Naive B cell (primary cell): ENCODE results near the gene DYRK3. TPM values are rescaled to one million over a fixed set of nuclear protein-coding genes. Genes with fewer than 3 reads are reported as not detected.
"Not testable (repeated sequence)": the region's sequence is repeated elsewhere in the genome, so short reads cannot be mapped to it uniquely, and the experiment has no call there.

Experiments used
- ATAC-seq, 2 donors: fragments of 150-1000 bp; cut with Tn5 transposase; 2 replicates each; pipeline ENCODE4 v1.10.0; 2021; ENCODE audit warnings: low read depth in 2 of 2, mild to moderate bottlenecking in 2 of 2, moderate library complexity in 2 of 2
- DNase-seq: peaks from one replicate; pipeline ENCODE4 v3.0.0; 2022
- H3K27ac Mint-ChIP-seq, 6 donors: one replicate each; pipeline ENCODE4 v1.8.0; 2020 to 2022; ENCODE audit warnings: mild to moderate bottlenecking in 6 of 6, mixed read lengths in 6 of 6, moderate library complexity in 5 of 6, inconsistent platforms in 2 of 6
- H3K27me3 Mint-ChIP-seq, 3 donors: one replicate each; pipeline ENCODE4 v1.8.0; 2021 to 2022; ENCODE audit warnings: mixed read lengths in 3 of 3, mild to moderate bottlenecking in 1 of 3
- H3K36me3 Mint-ChIP-seq, 2 donors: one replicate each; pipeline ENCODE4 v1.8.0; 2020 to 2022; ENCODE audit warnings: mixed read lengths in 2 of 2, inconsistent platforms in 1 of 2, mild to moderate bottlenecking in 1 of 2
- H3K4me1 Mint-ChIP-seq, 3 donors: one replicate each; pipeline ENCODE4 v1.8.0; 2020 to 2022; ENCODE audit warnings: mixed read lengths in 3 of 3, inconsistent platforms in 1 of 3, mild to moderate bottlenecking in 1 of 3, moderate library complexity in 1 of 3
- H3K4me3 Mint-ChIP-seq, 8 donors: one replicate each; pipeline ENCODE4 v1.8.0; 2020 to 2022; ENCODE audit warnings: mild to moderate bottlenecking in 8 of 8, mixed read lengths in 8 of 8, moderate library complexity in 8 of 8, inconsistent platforms in 2 of 8
- H3K9me3 Mint-ChIP-seq, 7 donors: one replicate each; pipeline ENCODE4 v1.8.0; 2020 to 2022; ENCODE audit warnings: mixed read lengths in 7 of 7, mild to moderate bottlenecking in 5 of 7, inconsistent platforms in 2 of 7, moderate library complexity in 1 of 7
- polyA plus RNA-seq, 6 donors: library from polyadenylated mRNA; unstranded; fragments of 300-500 nt; fragmentation: Illumina TruSeq; gene quantifications; one replicate each; pipeline ENCODE4 v1.2.3, GENCODE V29; 2021; ENCODE audit warnings: low read depth in 6 of 6

The DYRK3 gene
- polyA plus RNA-seq, 6 donors from 2014 or later, result not detected

DNA sequence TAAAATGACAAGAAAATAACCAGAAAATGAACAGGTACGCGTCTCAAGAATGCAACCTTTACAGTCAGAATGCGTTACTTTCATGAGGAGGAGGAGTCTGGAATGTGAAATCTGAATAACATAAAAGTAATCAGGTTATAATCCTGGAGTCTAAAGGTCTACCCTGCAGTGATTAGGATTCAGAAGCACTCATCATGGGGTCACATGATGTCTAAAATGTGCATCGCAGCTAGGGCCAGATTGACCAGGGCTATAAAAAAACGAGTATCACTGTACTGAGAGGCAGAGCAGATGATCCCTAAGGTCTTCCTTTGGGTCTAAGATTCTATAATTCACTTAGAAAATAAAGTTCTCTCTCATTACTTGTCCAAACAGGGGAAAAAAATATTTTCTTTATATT, 30.5 kb upstream of the DYRK3 start:
- Mint-ChIP-seq H3K4me3 (no peak overlapping the region), H3K36me3 (peaks cover 13 to 19% of the 10 kb centered on the region in 2 donors), H3K27ac (no peak overlapping the region), H3K4me1 (peaks cover 0 to 4% (median 0%) of the 10 kb centered on the region in 3 donors), H3K9me3 (no peaks in the 10 kb centered on the region), H3K27me3 (no peaks in the 10 kb centered on the region)
- DNase-seq (no peak), ATAC-seq (no peak)

DNA sequence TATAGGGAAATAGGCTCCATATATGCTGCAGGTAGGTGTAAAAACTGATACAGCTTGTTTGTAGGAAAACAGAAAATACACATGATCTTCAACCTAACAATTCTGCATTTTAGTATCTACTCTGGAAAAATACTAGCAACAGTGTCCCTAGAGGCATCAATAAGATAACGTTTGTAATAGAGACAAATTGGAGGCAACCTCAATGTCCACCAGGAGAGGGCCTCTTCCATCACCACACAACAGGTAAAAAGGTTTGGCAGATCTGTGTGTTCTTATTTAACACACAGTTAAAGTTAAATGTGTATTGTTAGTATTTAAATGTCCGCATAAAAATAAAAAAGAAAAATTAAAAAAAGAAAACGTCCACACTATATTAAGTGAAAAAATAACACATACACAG, 28.5 kb upstream of the DYRK3 start:
- H3K36me3 Mint-ChIP-seq, result peaks cover 13 to 19% of the 10 kb centered on the region in 2 donors
- no peak overlapping the region for H3K27ac Mint-ChIP-seq
- H3K27me3 Mint-ChIP-seq, result no peaks in the 10 kb centered on the region
- no peak for DNase-seq
- H3K4me1 Mint-ChIP-seq, result peaks cover 10 to 12% (median 10%) of the 10 kb centered on the region in 3 donors
- no peak overlapping the region for H3K4me3 Mint-ChIP-seq
- no peaks in the 10 kb centered on the region for H3K9me3 Mint-ChIP-seq
- ATAC-seq, result peak; percentile 37 to 42

DNA sequence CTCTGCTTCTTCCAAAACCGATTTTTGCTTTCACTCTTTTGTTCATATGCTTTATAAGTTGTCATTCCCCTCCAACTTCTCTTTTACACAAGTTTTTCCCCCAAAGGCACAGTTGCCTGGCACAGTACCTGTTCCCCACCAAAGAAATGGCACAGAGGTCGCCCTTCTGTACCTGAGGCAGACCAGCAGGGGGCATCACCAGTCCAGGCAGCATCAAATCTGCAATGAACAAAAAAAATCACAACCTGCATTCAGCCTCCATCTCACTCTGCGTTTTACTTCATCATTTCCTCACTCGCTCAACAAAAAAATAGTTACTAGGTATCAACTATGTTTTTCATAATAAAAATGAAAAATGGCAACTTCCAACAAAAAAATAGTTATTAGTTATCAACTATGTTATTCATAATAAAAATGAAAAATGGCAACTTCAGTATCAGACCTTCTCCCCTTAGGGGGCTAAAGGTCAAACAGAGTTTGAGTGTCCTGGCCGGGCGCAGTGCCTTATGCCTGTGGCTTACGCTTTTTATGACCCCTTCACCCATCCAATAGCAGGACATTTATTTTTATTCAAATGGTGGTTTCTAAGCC, 27.1 kb upstream of the DYRK3 start:
- ATAC-seq (no peak), DNase-seq (peak; percentile 44)
- Mint-ChIP-seq H3K27ac (peak overlapping the region in 1 of 6 donors; percentile 12), H3K27me3 (no peaks in the 10 kb centered on the region), H3K4me3 (no peak overlapping the region), H3K9me3 (no peaks in the 10 kb centered on the region), H3K4me1 (peaks cover 13 to 16% (median 14%) of the 10 kb centered on the region in 3 donors), H3K36me3 (peaks cover 13 to 19% of the 10 kb centered on the region in 2 donors)

DNA sequence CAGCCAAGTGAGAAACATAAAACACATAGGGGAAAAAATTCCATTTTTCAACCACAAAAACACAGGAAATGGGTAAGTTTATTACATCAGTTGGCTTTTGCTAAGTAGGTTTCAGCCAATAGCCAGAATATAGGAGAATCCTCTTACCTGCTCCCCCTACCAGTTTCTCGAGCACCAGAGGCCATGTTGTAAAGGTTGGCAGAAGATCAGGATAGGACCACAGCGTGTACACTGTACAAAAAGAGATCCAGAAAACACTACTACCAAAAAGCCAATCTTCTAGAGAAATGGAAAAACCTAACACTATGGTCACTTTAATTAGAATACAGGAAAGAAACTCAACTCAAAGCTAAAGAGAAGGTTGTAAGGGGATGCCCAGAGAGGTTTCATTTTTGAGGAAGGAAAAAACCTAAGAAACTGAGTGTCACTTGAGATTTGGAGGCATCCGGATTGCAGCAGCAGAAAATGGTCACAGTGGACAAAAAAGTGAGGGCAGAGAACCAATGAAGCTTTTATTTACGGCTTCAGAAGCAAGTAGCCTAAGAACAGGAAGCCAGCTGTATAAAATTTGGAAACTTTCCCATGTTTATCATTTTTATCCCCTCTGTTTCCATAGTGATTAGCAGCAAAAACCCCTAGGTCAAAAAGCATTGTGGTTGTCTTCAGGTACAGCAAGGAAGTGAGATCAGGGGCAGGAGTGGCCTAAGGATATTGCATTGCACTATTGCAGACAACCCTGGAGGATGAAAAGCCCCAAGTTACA, 25.9 kb upstream of the DYRK3 start:
- Mint-ChIP-seq H3K4me3 (peak overlapping the region in 2 of 8 donors; percentile 47 to 88), H3K27me3 (no peaks in the 10 kb centered on the region), H3K9me3 (no peaks in the 10 kb centered on the region), H3K4me1 (peaks cover 13 to 16% (median 14%) of the 10 kb centered on the region in 3 donors), H3K36me3 (peaks cover 13 to 19% of the 10 kb centered on the region in 2 donors), H3K27ac (no peak overlapping the region)
- ATAC-seq (no peak), DNase-seq (no peak)

DNA sequence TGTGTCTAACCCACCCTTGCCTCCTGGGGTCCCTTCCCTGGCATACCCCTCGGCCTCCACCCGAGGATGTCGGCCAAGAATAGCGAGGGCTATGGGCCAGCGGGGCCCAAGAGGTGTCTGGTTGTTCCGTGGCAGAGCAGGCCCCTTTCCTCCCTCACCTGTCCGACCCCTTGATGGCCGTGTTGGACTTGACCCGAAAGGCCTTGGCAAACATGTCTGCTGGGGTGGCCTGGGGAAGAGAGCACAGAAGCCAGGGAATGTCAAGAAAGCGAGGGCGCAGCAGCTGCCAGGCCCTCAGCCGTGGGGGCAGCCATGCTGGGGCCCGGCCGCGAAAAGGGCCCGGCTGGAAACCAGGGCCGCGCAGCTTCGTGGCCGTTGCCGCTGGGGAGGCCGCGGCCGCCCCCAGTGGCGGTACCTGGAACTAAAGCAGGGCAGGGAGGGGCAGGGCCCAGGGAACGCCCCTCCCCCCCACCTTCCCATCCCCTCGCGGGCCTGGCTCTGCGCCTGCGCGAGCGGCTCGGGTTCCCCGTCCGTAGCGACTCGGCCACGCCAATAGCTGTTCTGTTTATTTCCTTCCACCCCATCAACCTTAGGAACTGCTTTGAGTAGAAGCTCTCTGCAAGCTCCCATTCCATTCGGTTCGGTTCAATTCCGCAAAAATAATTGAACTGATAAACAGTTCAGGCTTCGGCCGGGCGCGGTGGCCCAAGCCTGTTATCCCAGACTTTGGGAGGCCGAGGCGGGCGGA, 23.0 kb upstream of the DYRK3 start, which contains the start of gene EIF2D:
Gene EIF2D, minus strand, starts transcription at position 337 of the 748 bp plus-strand sequence. Its CDS starts 123 bp downstream, at position 214.
- no peaks in the 10 kb centered on the region for H3K9me3 Mint-ChIP-seq
- DNase-seq (peak; percentile 93), ATAC-seq (peak; percentile 92 to 96)
- H3K4me1 Mint-ChIP-seq, result peaks cover 13 to 16% (median 14%) of the 10 kb centered on the region in 3 donors
- H3K27me3 Mint-ChIP-seq, result no peaks in the 10 kb centered on the region
- H3K27ac Mint-ChIP-seq, result peak within 1 kb of the TSS; percentile 92 to 98 (median 96)
- peaks cover 10 to 11% of the 10 kb centered on the region in 2 donors for H3K36me3 Mint-ChIP-seq
- H3K4me3 Mint-ChIP-seq, result peak within 1 kb of the TSS; percentile 84 to 95 (median 93)

DNA sequence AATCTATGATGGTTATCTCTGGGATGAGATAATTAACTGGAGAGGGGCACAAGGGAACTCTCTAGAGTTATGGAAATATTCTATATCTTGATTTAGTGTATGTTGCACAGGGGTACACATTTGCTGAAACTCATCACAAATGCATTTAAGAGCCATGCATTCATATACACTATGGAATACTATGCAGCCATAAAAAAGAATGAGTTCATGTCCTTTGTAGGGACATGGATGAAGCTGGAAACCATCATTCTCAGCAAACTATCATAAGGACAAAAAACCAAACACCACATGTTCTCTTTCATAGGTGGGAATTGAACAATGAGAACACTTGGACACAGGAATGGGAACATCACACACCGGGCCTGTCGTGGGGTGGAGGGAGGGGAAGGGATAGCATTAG, 8.9 kb upstream of the DYRK3 start:
- not testable (repeated sequence) for H3K36me3 Mint-ChIP-seq, DNase-seq, H3K27ac Mint-ChIP-seq, H3K27me3 Mint-ChIP-seq, ATAC-seq, H3K9me3 Mint-ChIP-seq, H3K4me1 Mint-ChIP-seq, H3K4me3 Mint-ChIP-seq

DNA sequence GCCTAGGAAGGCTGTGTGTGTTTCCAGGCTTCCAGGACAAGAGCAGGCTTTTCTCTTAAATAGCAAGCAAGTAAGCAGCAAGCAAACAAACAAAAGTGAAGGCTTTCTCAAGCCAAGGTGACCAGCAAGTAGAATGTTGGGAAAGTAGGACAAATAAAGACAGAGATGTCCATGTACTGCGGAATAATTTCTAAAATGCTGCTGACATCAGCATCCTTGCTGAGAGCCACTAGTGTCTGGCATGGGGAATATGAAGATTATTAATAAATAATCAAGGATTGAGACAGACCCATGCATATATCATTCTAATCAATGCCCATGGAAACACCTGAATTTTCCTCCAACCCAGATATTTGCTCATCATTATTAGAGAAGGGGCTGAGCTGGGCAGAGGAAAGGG, 6.4 kb upstream of the DYRK3 start:
- peaks cover 4 to 9% (median 5%) of the 10 kb centered on the region in 3 donors for H3K27me3 Mint-ChIP-seq
- no peak for ATAC-seq
- H3K9me3 Mint-ChIP-seq, result peaks cover 0 to 6% (median 2%) of the 10 kb centered on the region in 7 donors
- no peak for DNase-seq
- H3K4me3 Mint-ChIP-seq, result no peak overlapping the region
- peaks cover 0 to 2% (median 0%) of the 10 kb centered on the region in 3 donors for H3K4me1 Mint-ChIP-seq
- no peak overlapping the region for H3K27ac Mint-ChIP-seq
- H3K36me3 Mint-ChIP-seq, result no peaks in the 10 kb centered on the region

DNA sequence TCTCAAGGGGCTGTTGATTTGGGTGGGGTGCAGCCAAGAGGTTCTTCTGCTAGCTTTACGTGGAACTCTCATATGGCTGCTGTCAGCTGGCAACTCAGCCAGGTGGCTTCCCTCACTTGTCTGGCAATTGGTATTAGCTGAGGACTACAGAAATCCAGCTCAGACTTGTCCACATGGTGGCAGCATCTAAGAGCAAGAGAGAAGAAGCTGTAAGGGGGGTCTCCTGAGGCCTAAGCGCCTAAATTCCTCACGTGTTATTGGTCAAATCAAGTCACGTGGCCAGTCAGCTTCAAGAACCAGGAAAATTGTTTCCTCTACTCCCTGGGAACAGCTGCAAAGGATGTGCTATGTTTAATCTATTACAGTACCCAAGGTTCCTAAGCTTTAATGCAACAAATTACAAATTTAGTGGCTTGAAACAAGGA, 4.2 kb upstream of the DYRK3 start:
- ATAC-seq (peak; percentile 27 to 35), DNase-seq (peak; percentile 35)
- Mint-ChIP-seq H3K27me3 (peaks cover 4 to 9% (median 5%) of the 10 kb centered on the region in 3 donors), H3K4me3 (no peak overlapping the region), H3K36me3 (no peaks in the 10 kb centered on the region), H3K9me3 (peaks cover 0 to 5% (median 0%) of the 10 kb centered on the region in 7 donors), H3K4me1 (peaks cover 12 to 15% (median 14%) of the 10 kb centered on the region in 3 donors), H3K27ac (no peak overlapping the region)

DNA sequence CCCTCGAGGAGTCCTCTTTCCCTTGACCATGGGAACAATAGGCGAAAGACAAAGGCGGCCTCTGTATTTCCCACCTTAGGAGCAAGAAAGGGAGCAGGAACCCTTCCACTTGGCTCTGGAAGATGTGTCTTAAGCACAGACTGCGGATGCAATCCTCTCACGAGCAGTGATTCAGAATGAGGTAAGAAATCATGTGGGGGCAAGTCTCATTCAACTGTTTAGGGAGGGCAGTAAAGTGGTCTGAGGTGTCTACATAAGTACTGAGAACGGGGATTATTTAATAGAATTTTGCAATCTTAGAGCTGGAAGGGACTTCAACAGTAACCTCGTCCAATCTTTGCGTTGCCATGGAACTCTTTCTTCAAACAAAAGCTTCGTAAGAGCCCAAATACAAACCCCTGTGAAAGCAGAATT, 1.6 kb upstream of the DYRK3 start:
- DNase-seq (no peak), ATAC-seq (no peak)
- H3K27me3 Mint-ChIP-seq, result peaks cover 4 to 9% (median 5%) of the 10 kb centered on the region in 3 donors
- no peak overlapping the region for H3K27ac Mint-ChIP-seq
- peak overlapping the region in 7 of 8 donors; percentile 8 to 95 (median 65) for H3K4me3 Mint-ChIP-seq
- no peaks in the 10 kb centered on the region for H3K36me3 Mint-ChIP-seq
- H3K4me1 Mint-ChIP-seq, result peaks cover 13 to 23% (median 21%) of the 10 kb centered on the region in 3 donors
- no peaks in the 10 kb centered on the region for H3K9me3 Mint-ChIP-seq

DNA sequence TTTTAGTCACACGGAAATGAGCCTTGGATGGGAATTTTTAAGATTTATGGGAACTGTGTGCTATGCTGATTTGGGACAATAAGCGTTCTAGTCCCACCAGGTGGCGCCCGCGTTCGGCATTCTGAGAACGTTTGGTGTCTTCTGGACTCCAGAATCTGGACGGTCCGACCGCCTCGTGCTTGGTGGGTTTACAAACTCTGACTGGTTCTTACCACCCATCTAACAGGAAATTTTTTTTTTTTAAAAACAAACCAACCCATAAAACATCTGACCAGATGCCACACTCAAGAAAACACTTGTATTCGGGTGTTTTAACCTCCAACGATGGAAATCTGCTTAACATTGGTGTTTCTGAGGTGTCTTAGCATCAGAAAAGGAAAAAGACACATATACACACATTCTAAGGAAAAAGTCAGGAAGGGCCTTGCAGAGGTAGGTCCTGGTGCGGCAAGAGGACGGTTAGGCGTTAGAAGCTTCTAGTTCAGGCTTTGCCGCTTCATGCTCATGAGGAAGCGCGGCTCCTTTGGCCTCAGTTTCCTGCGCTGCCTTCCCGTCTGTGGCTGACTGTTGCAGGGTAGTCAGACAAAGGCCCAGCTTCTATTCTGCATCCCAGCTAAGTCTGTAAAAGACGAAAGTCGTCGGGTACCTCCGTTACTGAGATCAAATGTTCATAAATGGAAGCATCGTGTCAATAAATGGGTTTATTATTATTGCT, 814 bp upstream of the DYRK3 start:
- Mint-ChIP-seq H3K36me3 (no peaks in the 10 kb centered on the region), H3K4me3 (peak overlapping the region; percentile 90 to 95 (median 91)), H3K27me3 (peaks cover 4 to 9% (median 5%) of the 10 kb centered on the region in 3 donors), H3K9me3 (no peaks in the 10 kb centered on the region), H3K27ac (peak overlapping the region; percentile 17 to 91 (median 80)), H3K4me1 (peaks cover 13 to 23% (median 21%) of the 10 kb centered on the region in 3 donors)
- DNase-seq (peak; percentile 62), ATAC-seq (no peak)

DNA sequence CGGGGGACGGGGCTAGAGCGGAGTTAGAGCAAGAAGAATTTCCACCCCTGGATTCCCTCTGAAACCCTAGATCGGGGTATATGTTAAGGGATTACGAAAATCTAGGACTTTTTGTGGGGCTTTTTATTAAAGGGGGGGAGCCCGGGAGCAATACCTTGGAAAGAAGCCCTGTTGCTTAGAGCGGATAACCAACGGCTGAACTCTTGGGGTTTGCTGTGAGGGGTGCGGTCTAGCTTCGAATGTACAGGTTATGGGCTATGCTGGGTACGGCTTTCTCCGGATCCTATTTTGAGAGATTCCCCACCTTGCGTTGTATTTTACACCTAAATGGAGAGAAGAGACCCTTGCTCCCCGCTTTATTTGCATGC, 626 bp downstream of the DYRK3 start:
- Mint-ChIP-seq H3K9me3 (no peaks in the 10 kb centered on the region), H3K27ac (peak overlapping the region in 2 of 6 donors; percentile 56 to 94), H3K27me3 (peaks cover 4 to 9% (median 7%) of the 10 kb centered on the region in 3 donors), H3K36me3 (no peaks in the 10 kb centered on the region), H3K4me1 (peaks cover 13 to 21% (median 21%) of the 10 kb centered on the region in 3 donors), H3K4me3 (peak overlapping the region; percentile 82 to 94 (median 86))
- ATAC-seq (no peak), DNase-seq (peak; percentile 16)

DNA sequence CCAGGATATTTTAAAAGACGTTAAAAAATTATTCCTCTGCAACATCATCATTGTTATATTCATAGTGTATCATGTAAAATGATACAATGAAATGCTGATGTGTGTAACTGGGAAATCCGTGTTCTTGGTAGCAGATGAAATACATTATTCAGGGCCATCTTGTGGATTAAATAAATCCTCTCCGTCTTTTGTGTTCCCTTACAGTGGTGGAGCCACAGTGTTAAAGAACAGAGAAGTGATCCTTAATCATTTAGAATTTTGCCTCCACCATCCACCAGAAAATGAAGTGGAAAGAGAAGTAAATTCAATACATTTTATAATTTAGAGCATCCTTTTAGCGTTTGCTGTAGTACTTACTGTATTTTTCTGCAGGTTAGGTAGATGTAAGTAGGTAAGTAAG, 1.3 kb downstream of the DYRK3 start:
- ATAC-seq (no peak), DNase-seq (no peak)
- H3K9me3 Mint-ChIP-seq, result no peaks in the 10 kb centered on the region
- peaks cover 2 to 10% (median 9%) of the 10 kb centered on the region in 3 donors for H3K27me3 Mint-ChIP-seq
- peak overlapping the region in 1 of 8 donors; percentile 88 for H3K4me3 Mint-ChIP-seq
- H3K27ac Mint-ChIP-seq, result no peak overlapping the region
- H3K36me3 Mint-ChIP-seq, result no peaks in the 10 kb centered on the region
- peaks cover 13 to 21% (median 21%) of the 10 kb centered on the region in 3 donors for H3K4me1 Mint-ChIP-seq

DNA sequence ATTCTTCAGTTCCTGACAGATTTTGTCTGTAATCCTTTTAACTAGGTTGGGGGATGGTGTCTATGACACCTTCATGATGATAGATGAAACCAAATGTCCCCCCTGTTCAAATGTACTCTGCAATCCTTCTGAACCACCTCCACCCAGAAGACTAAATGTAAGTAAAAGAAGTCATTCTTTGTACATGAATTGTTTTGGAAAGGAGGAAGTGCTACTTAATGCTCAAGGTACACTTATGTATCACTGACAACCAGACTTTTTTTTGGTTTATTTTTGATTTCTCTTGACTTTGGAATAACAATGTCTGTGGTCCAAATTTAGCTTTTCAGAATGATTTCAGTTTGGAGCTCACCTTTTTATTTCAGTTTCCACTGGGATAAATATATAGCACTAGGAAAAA, 2.3 kb downstream of the DYRK3 start:
- no peaks in the 10 kb centered on the region for H3K9me3 Mint-ChIP-seq
- H3K27ac Mint-ChIP-seq, result peak overlapping the region in 3 of 6 donors; percentile 3 to 21 (median 7)
- peak overlapping the region in 1 of 8 donors; percentile 74 for H3K4me3 Mint-ChIP-seq
- H3K27me3 Mint-ChIP-seq, result peaks cover 0 to 7% (median 4%) of the 10 kb centered on the region in 3 donors
- H3K36me3 Mint-ChIP-seq, result no peaks in the 10 kb centered on the region
- ATAC-seq (no peak), DNase-seq (no peak)
- peaks cover 13 to 21% (median 21%) of the 10 kb centered on the region in 3 donors for H3K4me1 Mint-ChIP-seq
